HFFc6 (cell line): ENCODE data around the gene ASCC2. TPM values are rescaled to one million over a fixed set of nuclear protein-coding genes. Genes with fewer than 3 reads are reported as not detected.

Experiments used
- DNase-seq: peaks from one replicate; pipeline ENCODE4 v3.0.0-alpha.2; 2018
- H3K27ac Mint-ChIP-seq: 2 replicates; pipeline ENCODE4 v1.8.0; 2020; ENCODE audit warnings: mild to moderate bottlenecking, mixed read lengths
- H3K27me3 Mint-ChIP-seq: 2 replicates; pipeline ENCODE4 v1.8.0; 2021; ENCODE audit warnings: mild to moderate bottlenecking, moderate library complexity, mixed read lengths; ENCODE audit not compliant: insufficient read depth
- H3K36me3 Mint-ChIP-seq: 2 replicates; pipeline ENCODE4 v1.8.0; 2021; ENCODE audit warnings: low read depth, mixed read lengths
- H3K4me1 Mint-ChIP-seq: 2 replicates; pipeline ENCODE4 v1.8.0; 2020; ENCODE audit warnings: low read depth, mixed read lengths
- H3K4me3 Mint-ChIP-seq: 2 replicates; pipeline ENCODE4 v1.8.0; 2020; ENCODE audit warnings: mild to moderate bottlenecking, moderate library complexity, mixed read lengths
- H3K9me3 Mint-ChIP-seq: 2 replicates; pipeline ENCODE4 v1.8.0; 2020; ENCODE audit warnings: mild to moderate bottlenecking, mixed read lengths
- CTCF ChIP-seq: fragments of 200-600 bp; sonication (generic); IDR thresholded peaks from 2 replicates; pipeline ENCODE4 v1.5.0; 2021; ENCODE audit warnings: antibody characterized with exemption, mild to moderate bottlenecking
- long read RNA-seq: library from polyadenylated mRNA; unstranded; transcript quantifications from one replicate; pipeline ENCODE4 v2.0.0, GENCODE V29; 2019
- total RNA-seq, 6 experiments: library from RNA; stranded (reverse); fragmentation: NEBNext Ultra II Directional; extraction: Animal tissue kit (Norgen Biotek cat#: 25700); gene quantifications; 2 replicates in 1 of 6; 3 replicates in 5 of 6; pipeline ENCODE4 v1.2.3, GENCODE V29; 2021

Gene ASCC2
- total RNA-seq, result 10 to 100 TPM; 60.1 to 73.6 (median 66.4) TPM
- long read RNA-seq, transcript ASCC2-202 (21 exons, 2,823 nt), result minor isoform, 13 of 75 reads
- long read RNA-seq, transcript ASCC2-201 (20 exons, 2,793 nt), result major isoform, 20 of 75 reads
- long read RNA-seq, partial matches to known transcripts, result 15 of 75 reads
- long read RNA-seq, other reads (novel, unspliced or antisense), result 27 of 75 reads

- peak; percentile 92 for DNase-seq
- Mint-ChIP-seq H3K4me1 (peaks cover 51% of the 10 kb centered on the region), H3K27me3 (peaks cover 1% of the 10 kb centered on the region), H3K9me3 (peaks cover 4% of the 10 kb centered on the region), H3K36me3 (peaks cover 18% of the 10 kb centered on the region), H3K4me3 (peak within 1 kb of the TSS; percentile 97), H3K27ac (peak within 1 kb of the TSS; percentile 87)
- TF ChIP-seq CTCF, result no peak
These were observed at the start of gene ASCC2 for GRCh38 chr22:29837741-29838598. Gene ASCC2 (minus strand): TSS chr22:29838274. CDS start chr22:29832325, 5,949 bp downstream.

- H3K36me3 Mint-ChIP-seq, result peaks cover 11% of the 10 kb centered on the region
These were observed 49.3 kb upstream of the ASCC2 start for GRCh38 chr22:29887358-29887757.

GRCh38 chr22:29886596-29886995, 48.5 kb upstream of the ASCC2 start:
- peaks cover 11% of the 10 kb centered on the region for H3K36me3 Mint-ChIP-seq
- no peaks in the 10 kb centered on the region for H3K9me3 Mint-ChIP-seq
- no peak for TF ChIP-seq CTCF
- peaks cover 2% of the 10 kb centered on the region; the same call in 1 of the 2 replicates for H3K27me3 Mint-ChIP-seq
- no peak overlapping the region for H3K27ac Mint-ChIP-seq
- H3K4me3 Mint-ChIP-seq, result no peak overlapping the region
- peaks cover 7% of the 10 kb centered on the region for H3K4me1 Mint-ChIP-seq
- no peak for DNase-seq

More at GRCh38 chr22:29887358-29887757, 49.3 kb upstream of the ASCC2 start:
- Mint-ChIP-seq H3K9me3 (no peaks in the 10 kb centered on the region), H3K27me3 (no peaks in the 10 kb centered on the region), H3K4me3 (no peak overlapping the region), H3K27ac (no peak overlapping the region), H3K4me1 (peaks cover 11% of the 10 kb centered on the region)
- no peak for DNase-seq
- no peak for TF ChIP-seq CTCF

- no peak for TF ChIP-seq CTCF
- DNase-seq, result no peak
- Mint-ChIP-seq H3K9me3 (no peaks in the 10 kb centered on the region), H3K4me1 (peaks cover 7% of the 10 kb centered on the region), H3K27ac (no peak overlapping the region), H3K27me3 (peaks cover 2% of the 10 kb centered on the region; the same call in 1 of the 2 replicates), H3K4me3 (no peak overlapping the region), H3K36me3 (peaks cover 11% of the 10 kb centered on the region)
These were observed 47.5 kb upstream of the ASCC2 start for GRCh38 chr22:29885610-29886009.

- DNase-seq, result no peak
- peaks cover 11% of the 10 kb centered on the region for H3K36me3 Mint-ChIP-seq
- H3K27me3 Mint-ChIP-seq, result peaks cover 2% of the 10 kb centered on the region; the same call in 1 of the 2 replicates
- no peaks in the 10 kb centered on the region for H3K9me3 Mint-ChIP-seq
- TF ChIP-seq CTCF, result no peak
- H3K4me3 Mint-ChIP-seq, result peak overlapping the region; percentile 96
- H3K27ac Mint-ChIP-seq, result peak overlapping the region; percentile 82
- peaks cover 7% of the 10 kb centered on the region for H3K4me1 Mint-ChIP-seq
These were observed 45.7 kb upstream of the ASCC2 start for GRCh38 chr22:29883775-29884097.
